ENCODE results near the gene DEFB125.
"Not testable (repeated sequence)": the region's sequence is repeated elsewhere in the genome, so short reads cannot be mapped to it uniquely, and the experiment has no call there.

DEFB125 gene

DNA sequence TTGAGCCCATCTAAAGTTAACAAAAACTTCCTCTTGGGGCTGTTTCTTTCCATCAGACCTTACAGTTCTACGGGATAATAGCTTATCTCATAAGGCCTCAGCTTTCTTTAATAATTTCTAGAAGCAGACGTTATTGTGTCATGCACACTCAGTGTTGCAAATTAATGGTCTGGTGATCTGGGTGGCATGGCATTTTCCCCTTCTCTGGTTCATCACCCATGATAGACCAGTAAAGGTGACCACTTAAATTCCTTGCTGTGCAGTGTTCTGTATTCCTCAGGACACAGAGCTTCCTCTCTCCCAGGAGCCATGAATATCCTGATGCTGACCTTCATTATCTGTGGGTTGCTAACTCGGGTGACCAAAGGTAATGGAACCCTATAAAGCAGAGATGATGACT is at the start of gene DEFB125:
Gene DEFB125, plus strand, starts transcription at position 272 of the 400 bp plus-strand sequence. Its CDS starts 38 bp downstream, at position 310.
- no peak for DNase-seq

DNA sequence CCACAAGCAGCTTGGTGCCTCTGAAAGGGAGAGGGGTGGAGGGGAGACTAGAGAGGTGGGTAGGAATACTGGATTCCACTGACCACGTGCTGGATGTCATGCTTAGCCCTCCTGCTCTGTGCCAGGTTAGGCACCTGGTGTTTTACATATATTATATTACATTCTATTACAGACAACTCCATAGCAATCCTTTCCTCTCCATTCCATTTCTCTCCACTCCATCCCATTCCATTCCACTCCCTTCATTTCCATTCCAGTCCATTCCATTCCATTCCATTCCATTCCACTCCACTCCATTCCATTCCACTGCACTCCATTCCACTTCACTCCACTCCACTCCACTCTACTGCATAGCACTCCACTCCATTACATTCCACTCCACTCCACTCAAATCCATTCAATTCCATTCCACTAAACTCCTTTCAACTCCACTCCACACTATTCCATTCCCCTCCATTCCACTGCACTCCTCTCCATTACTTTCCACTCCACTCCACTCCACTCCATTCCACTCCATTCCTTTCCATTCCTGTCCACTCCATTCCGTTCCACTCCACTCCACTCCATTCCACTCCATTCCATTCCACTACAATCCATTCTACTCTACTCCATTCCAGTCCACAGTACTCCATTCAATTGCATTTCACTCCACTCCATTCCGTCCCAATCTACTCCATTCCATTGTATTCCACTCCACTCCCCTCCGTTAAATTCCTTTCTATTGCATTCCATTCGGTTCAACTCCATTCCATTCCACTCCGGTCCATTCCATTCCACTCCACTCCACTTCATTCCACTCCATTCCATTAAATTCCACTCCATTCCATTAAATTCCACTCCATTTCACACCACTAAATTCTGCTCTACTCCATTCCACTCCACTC is 27.2 kb upstream of the DEFB125 start:
- no peak for DNase-seq

DNA sequence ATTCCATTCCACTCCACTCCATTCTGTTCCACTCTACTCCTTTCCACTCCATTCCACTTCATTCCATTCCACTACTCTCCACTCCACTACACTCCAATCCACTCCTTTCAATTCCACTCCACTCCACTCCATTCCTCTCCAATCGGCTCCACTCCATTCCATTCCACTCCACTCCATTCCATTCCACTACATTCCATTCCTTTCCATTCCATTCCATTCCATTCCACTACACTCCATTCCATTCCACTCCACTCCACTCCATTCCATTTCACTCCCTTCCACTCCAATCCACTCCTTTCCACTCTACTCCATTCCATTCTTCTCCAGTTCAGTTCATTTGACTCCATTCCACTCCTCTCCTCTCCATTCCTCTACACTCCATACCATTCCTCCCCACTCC is 26.2 kb upstream of the DEFB125 start:
- no peak for DNase-seq

DNA sequence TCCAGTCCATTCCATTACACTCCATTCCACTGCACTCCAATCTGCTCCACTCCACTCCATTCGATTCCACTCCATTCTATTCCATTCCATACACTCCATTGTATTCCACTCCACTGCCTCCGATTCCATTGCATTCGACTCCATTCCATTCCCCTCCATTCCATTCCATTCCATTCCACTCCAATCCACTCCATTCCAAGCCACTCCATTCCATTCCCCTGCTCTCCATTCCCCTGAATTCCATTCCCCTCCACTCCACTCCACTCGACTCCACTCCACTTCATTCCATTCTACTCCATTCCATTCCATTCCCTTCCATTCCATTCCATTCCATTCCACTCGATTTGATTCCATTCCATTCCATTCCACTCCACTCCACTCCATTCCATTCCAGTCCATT is 25.7 kb upstream of the DEFB125 start:
- no peak for DNase-seq

- no peak for DNase-seq
Observed at GRCh38 chr20:62487-62886, 25.0 kb upstream of the DEFB125 start.

DNA sequence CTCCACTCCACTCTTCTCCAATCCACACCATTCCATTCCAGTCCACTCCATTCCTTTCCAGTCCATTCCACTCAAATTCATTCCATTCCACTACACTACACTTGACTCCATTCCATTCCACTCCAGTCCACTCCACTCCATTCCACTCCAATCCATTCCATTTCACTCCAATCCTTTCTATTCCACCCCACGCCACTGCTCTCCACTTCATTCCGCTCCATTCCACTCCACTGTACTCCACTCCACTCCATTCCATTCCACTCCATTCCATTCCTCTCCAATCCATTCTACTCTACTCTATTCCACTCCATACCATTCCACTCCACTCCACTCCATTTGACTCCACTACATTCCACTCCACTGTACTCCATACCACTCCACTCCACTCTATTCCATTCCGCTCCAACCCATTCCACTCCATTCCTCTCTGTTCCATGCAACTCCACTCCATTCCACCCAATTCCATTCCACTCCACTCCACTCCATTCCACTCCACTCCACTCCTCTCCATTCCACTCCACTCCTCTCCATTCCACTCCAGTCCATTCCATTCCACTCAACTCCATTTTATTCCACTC is 23.4 kb upstream of the DEFB125 start:
- no peak for DNase-seq

GRCh38 chr20:64766-65322 is 22.6 kb upstream of the DEFB125 start:
- DNase-seq: no peak

DNA sequence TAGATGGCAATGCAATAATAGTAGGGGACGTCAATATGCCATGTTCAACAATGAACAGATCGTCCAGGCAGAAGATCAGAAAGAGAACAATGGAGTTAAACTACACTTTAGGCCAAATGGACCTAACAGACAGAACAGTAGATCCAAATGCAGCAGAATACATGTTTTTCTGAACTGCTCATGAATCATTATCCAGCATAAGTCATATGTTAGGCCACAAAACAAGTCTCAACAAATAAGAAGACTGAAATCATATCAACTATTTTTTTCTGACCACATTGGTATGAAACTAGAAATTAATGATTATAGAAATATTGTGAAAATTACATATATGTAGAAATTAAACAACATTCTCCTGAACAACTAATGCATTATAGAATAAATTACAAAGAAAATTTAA is 10.2 kb upstream of the DEFB125 start:
- DNase-seq: no peak

- DNase-seq: no peak
Observed at GRCh38 chr20:78338-78737, 9.1 kb upstream of the DEFB125 start.

- no peak for DNase-seq
Observed at GRCh38 chr20:79565-79964, 7.9 kb upstream of the DEFB125 start.

DNA sequence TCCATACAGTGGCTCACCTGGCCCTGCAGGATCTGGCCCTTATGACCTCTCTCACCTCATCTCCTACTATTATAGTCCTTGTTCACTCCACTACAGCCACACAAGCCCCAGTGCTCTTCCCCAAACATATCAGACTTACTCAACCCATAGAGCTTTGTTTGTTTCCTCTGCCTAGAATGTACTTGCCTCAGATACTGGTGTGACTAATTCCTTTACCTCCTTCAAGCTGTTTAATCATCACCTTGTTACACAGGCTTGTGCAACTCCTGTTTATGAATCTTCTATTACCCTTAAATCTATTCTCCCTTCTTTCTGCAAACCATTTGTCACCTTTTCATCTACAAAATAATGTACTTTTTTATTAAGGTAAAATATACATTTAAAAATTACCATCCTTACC is 3.2 kb downstream of the DEFB125 start:
- no peak for DNase-seq

DNA sequence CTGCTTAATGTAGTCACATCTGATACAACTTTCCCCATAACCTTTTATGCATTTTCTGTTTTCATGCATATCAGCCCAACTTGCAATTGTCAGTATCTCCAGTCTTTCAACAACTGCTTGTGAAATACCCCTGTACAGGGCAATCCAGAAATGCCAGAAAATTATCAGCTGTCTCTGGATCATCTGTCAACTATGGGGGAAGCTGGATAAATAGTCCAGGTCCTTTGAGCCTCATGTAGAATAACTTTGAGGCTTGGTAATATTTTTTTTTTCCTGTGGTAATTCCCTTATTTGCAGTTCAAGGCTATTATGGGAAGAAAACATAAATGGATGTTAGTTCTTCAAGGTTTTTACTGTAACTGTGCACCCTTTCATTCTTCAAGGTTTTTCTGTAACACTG is 6.2 kb downstream of the DEFB125 start:
- no peak for DNase-seq

GRCh38 chr20:95215-95614 is 7.7 kb downstream of the DEFB125 start:
- DNase-seq: no peak

DNA sequence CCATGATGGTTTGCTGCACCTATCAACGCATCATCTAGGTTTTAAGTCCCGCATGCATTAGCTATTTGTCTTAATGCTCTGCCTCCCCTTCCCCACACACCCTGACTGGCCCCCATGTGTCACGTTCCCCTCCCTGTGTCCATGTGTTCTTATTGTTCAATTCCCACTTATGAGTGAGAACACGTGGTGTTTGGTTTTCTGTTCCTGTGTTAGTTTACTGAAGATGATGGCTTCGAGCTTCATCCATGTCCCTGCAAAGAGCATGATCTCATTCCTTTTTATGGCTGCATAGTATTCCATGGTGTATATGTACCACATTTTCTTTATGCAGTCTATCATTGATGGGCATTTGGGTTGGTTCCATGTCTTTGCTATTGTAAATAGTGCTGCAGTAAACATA is 10.2 kb downstream of the DEFB125 start:
- DNase-seq: not testable (repeated sequence)

DNA sequence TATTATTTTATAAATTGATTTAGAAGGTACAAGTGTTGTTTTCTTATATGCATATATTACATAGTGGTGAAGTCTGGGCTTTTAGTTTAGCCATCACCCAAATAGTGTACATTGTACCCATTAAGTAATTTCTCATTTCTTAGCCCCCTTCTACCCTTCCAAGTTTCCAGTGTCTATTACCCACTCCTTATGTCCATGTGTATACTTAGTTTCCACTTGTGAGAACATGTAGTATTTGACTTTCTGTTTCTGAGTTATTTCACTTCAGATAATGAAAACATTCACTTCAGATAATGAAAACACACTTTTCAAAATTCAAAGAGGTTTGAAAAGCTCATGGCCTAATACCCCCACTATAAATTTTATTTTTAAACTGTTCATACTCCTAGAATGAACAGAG is 14.5 kb downstream of the DEFB125 start:
- DNase-seq: no peak

GRCh38 chr20:103456-103855 is 16.0 kb downstream of the DEFB125 start:
- DNase-seq: no peak

GRCh38 chr20:112396-112795 is 24.9 kb downstream of the DEFB125 start:
- no peak for DNase-seq

DNA sequence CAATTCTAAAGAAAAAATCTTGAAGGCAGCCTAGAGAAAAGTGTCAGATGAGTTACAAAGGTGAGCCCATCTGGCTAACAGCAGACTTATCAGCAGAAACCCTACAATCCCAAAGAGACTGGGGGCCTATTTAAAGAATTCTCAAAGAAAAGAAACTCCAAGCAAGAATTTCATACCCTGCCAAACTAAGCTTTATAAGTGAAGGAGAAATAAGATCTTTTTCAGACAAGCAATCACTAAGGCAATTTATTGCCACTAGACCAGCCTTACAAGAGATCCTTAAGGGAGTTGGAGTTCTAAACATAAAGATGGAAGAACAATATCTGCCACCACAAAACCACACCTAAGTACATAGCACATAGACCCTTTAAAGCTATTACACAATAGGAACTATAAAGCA is 30.0 kb downstream of the DEFB125 start:
- no peak for DNase-seq

GRCh38 chr20:129786-130323 is 42.4 kb downstream of the DEFB125 start:
- DNase-seq: not testable (repeated sequence)

GRCh38 chr20:137668-138490 is 50.4 kb downstream of the DEFB125 start:
- no peak for DNase-seq

- DNase-seq: no peak
Observed at GRCh38 chr20:142290-142689, 54.8 kb downstream of the DEFB125 start, which contains the start of gene DEFB126. Gene DEFB126, plus strand, starts transcription at chr20:142590. Its CDS starts 39 bp downstream, at chr20:142629.

DNA sequence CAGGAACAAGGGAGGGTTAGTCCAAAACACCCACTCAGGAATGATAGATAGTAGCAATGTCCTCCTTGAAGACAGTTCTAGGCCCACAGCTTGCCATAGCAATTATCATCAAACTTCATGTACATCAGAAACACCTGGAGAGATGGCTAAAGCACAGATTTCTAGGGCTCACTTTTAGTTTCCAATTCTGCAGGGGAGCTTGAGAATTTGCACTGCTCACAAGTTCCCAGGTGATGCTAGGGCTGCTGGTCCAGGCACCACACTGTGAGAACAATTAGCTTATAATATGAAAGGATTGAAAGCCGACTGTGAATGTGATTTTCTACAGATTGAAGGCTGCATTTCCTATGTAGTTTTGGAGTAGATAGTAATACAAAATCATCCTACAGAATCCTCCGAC is 58.4 kb downstream of the DEFB125 start:
- DNase-seq: no peak
